Right lung (tissue), 5 donors: Measurements from ENCODE around the gene CEP43. TPM values are rescaled to one million over a fixed set of nuclear protein-coding genes. Genes with fewer than 3 reads are reported as not detected.

Experiments used
- DNase-seq, 2 donors: peaks; one replicate each; pipeline ENCODE4 v3.0.0-alpha.2; 2013
- polyA plus RNA-seq, 5 donors: library from polyadenylated mRNA; unstranded; fragments of 120-200 nt; gene quantifications; one replicate each; pipeline versions ENCODE4 v1.2.1 to v1.2.3, GENCODE V29; 2013; ENCODE audit warnings: inconsistent platforms in 1 of 5, low replicate concordance in 1 of 5; ENCODE audit not compliant: insufficient read length in 5 of 5, insufficient read depth in 1 of 5

The CEP43 gene
- polyA plus RNA-seq, 5 donors = 30.9 to 56.8 (median 48.0) TPM

DNA sequence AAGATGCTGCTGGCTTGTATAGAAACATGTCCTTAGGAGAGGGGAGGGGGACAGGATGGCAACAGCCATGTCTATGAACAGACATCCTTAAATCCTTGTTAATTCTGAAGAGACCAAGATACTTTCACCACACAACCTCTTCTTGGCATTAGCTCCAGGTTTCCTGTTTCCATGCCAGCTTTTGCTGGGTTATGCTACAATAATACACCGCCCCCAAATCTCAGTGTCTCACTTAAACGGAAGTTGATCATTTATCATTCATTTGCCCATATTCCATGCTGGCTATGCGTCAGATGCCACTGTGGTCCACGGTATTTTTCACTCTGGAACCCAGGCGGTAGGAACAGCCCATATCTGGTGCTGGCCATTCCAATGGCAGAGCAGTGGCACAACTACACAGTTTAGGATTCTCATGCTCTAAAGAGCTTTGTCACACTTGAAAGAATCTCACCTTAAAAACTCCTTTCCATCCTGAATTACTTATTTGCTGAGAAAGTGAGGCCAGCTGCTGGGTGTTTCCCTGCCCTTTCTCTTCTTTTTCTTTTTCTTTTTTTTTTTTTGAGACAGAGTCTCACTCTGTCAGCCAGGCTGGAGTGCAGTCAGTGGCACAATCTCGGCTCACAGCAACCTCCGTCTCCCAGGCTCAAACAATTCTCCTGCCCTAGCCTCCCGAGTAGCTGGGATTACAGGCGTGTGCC lies 39.1 kb upstream of the CEP43 start:
- DNase-seq = no peak

DNA sequence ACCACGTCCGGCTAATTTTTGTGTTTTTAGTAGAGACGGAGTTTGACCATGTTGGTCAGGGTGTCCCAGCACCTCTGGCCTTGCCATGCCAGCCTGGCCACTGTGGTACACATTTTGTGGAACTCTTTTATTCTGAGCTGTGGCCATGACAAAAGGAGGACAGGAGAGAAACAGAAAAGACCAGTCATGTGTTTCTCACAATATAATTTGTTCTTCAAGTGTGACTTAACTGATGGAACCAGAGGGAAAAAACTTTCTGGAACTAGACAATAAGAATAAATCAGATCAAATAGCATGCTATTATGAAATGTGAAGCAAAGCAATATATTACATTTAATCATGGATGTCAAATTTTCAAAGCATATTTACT lies 38.6 kb upstream of the CEP43 start:
- DNase-seq = no peak

DNA sequence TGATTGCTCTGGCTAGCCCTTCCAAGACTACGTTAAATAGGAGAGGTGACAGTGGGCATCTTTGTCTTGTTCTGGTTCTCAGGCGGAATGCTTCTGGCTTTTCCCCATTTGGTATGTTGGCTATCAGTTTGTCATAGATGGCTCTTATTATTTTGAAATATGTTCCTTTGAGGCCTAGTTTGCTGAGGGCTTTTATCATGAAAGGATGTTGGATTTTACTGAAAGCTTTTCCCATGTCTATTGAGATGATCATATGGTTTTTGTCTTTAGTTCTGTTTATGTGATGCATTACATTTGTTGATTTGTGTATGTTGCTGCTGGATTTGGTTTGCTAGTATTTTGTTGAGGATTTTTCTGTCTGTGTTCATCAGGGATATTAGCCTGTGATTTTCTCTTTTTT lies 32.9 kb upstream of the CEP43 start:
- DNase-seq = no peak

DNA sequence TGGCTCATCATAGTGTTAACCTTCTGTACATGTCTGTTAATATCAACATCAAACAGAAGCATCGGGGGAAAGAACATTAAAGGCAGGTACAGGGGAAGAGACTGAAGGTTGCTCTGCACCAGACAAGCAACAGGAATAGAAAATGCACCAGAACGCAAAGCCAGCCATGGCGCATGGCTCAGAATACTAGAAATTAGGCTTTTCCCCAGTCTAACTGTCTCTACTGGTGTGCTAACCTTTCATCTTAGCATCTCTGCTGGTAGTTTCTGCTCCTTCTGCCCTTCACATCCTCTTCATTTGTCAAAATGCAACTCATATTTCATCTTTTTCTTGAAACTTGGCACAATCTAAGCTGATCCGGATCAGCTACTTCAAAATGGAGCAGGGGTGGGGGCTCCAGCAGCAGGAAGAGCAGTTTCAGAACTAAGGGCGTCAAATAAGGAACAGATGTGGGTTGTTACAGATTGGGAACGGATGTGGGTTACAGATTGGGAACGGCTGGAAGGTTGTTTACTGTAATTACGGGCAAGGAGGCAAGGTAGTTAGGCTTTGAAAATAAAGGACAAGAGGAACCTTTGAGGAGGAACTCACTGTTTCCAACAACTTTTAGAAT lies 29.7 kb upstream of the CEP43 start:
- no peak for DNase-seq

DNA sequence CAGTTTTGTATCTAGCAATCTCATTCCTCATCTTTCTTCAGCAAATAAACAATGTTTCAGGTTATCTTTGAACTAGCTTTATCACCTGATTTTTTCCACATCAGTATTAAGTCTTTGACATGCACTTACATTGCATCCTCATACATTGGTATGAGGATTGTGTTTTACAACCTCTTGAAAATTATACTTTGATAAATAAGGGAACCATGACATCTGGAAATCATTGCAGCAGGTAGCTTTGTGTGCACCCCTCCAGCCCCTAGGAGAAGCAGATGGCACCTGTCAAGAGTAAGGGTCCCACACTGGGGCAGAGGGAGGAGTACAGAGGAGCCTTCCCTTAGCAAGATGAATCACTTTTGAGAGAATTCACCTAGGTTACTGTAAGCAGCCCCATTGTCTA lies 29.1 kb upstream of the CEP43 start:
- DNase-seq = no peak

DNA sequence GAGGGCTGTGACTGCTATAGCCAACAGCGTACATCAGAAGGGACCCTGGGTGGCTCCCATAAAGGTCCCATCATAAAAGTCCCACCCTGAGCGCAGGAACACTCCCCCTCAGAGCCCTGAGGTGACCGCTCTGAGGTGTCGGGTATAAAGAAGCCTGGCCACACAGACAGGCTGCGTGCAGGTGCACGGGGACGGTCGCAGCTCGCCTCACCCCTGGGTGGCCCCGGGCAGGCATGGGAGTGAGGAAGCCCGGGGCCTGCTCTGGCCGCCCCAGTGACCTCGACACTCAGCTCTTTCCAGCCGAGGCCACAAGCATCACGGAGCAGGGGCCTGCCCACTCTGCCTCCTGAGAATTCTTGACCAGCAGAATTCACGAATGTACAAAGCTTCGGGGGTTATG lies 28.4 kb upstream of the CEP43 start:
- no peak for DNase-seq

DNA sequence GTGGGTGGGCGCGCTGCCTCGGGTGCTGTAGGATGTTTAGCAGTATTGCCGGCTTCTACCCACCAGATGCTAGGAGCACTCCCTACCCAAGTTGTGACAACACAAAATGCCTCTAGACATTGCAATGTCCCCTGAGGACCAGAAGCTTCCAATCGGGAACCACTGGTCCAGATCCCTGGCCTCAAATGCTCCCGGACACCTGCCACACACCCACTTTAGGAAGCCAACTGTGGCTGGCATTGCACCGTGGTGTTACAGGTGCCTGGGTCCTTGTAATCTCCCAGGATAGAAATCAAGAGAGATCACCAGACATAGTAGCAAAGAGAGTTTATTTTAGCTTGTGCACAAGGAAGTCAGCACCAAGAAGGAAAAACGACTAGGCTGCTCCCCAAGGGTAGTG lies 27.9 kb upstream of the CEP43 start:
- no peak for DNase-seq

DNA sequence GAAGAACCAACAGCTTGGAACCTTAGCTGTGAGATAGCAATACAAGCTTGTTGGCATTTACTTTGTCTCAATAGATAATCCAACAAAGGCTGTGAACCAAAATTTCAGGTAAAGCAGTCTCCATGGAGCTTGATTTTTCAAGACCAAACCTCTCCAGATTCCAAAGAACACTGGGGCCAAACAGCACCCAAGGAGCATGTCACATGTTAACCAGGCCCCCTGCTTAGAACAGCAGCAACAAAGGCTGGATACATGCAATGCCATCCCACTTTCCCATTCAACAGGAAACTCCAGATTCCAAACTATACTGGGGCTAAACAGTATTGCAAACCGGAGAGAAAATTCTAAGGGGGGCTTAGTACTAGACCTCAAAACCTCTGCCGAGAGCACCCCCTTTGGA lies 27.1 kb upstream of the CEP43 start:
- DNase-seq = no peak

DNA sequence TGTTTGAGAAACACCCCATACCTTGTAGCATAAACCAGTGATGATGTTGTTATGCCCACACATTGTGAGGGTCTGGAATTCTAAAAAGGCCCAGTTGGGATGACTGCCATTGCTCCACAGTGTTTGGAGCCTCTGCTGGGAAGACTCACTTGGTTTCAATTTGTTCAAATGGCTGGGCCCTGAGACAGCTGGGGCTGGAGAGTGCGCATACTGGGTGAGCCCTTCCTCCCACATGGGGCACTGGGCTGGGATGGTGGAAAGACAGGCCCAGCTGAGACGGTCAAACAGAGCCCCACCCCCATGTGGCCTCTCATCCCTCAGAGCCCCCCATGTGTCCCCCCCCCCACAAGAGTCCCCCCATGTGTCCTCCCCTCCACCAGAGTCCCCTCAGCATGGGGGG lies 22.6 kb upstream of the CEP43 start:
- DNase-seq = no peak

DNA sequence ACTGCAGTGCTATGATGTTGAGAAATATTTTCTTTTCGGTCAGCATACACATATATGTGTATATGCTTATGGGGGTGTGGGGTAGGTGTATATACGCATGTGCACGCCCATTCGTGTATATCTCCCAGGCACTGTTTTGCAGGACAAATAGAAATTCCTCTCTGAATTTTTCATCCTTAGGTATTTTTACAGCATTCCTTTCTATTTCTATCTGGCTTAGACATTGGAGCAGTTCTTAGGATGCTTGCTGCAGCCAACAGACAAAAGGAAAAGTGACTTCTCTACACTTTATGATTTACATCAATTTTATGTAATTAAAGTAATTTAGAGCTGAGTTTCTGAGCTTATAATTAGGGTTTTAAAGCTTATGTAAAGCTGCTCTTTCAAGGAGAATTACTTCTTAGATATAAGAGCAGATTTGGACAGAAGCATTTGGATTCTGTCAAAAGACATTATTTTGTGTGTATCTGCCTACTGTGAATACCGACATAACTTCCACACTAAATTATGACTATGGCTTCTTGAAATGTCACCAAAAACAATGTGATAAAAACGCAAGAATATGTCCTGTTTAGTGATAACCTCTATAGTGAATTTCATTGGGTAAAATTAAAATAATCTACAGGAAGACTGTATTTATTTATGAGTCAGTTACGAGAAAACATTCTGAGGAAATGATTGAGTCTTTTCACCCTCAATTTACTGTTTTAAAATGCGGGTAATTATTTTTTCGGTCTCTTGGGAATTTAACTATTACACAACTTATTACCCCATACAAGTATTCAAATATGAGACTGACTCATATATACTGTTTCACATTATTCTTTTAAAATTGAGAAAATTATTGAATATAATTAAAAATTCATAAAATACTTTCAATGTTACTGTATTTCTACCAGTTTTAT lies 21.3 kb upstream of the CEP43 start:
- no peak for DNase-seq

DNA sequence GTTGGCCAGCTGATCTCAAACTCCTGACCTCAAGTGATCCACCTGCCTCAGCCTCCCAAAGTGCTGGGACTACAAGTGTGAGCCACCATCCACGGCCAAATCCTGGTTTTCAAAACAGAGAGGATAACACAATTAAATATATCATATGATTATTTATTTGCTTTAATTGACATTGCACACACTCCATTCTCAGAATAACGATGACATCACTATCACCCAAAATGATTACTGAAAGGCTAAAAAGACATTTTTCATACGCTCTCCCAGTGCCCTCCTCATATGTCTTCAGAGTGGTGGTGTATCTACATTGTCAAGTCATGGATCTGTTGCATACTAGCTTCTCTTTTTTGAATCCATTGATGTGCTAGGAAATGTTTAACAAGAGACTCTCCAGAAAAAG lies 18.5 kb upstream of the CEP43 start:
- DNase-seq = no peak

DNA sequence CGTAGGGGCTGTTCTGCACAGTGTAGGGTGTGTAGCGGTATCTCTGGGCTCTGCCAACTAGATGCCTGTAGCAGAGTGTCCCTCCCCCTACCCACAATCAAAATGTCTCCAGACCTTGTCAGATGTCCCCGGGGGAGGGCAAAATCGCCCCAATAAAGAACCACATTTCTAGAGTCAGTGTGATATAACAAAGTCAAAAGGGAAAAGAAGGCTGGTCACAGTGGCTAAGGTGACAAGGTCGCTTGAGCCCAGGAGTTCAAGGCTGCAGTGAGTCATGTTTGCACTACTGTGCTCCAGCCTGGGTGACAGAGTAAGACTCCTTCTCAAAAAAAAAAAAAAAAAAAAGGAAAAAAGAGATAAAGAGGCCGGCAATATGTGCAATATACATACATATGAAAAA lies 11.7 kb upstream of the CEP43 start:
- DNase-seq = no peak

DNA sequence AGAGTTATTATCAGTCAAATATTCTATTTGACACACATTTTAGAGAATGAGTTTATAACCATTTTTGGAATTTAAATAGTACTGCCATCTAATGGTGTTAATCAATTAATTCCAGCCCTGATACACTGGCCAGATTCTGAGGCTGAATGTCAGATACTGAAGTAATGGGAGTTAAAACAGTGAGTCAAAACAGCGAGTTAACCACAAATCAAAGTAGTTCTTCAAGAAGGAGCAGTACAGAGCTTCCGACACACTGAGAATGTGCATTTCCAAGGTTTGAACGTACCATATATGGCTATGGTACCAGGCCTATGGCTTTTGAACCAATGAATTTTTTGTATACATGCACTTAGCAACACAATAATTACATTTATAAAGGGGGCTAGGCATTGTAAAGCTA lies 11.3 kb upstream of the CEP43 start:
- DNase-seq = no peak

DNA sequence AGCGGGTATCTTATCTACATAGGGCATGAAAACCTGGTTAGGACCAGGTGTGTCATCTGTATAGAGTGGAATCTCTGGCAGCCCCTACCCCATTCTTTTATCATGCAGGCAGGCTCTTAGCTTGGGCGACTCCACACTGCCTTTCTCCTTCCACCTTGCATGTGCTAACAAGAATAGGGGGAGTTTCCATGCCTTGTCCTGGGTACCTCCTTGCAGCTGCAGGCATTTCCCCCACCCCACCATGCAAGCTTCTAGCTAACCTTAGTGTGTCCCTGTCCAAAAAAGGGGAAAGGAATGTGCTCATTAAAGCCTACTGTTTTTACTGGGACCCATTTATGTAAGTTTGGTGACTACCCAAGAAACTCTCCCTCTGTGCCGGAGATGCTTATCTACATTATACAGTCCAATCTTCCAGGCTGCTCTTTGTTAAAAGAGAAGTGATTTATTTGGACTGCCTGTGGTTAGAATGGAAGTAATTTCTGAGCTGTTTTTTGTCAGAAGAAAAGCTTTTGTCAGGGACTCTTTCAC lies 10.5 kb upstream of the CEP43 start:
- no peak for DNase-seq

DNA sequence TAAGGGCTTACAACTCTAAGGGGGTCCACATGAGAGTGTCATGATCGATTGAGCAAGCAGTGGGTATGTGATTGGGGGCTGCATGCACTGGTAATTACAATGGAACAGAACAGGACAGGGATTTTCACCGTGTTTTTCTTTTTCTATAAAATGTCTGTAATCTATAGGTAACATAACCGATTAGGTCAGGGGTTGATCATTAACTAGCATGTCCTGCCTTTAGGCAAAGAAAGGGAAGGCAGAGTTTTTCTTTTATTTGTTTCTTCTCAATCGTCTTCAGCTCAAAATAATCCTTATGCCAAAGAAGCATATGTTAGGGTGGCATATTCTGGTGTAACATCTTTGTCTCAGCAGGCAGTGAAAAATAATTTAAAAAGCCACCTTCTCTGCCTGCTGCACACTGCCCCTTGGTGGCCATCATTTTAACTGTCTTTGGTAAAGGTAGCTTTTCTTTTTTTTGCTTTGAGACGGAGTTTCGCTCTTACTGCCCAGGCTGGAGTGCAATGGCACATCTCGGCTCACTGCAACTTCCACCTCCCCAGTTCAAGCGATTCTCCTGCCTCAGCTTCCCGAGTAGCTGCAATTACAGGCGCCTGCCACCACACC lies 9.7 kb upstream of the CEP43 start:
- DNase-seq = no peak

DNA sequence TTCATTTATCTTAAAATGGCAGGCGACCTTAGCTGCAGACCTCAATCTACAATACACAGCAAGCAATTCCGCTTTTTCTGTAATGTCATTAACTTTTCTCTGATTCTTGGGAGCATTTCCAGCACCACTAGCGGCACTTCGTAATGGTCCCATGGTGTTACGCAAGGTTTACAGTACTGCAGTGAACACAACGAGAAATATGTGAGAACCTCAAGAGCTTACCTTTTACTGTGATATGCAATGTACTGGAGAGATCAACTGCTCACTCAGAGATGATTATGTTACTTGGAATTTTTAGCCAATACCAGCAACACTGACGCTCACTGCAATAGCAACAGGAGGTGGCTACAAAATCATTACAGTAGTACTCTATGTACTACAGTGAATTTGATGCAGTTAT lies 2.8 kb upstream of the CEP43 start:
- no peak for DNase-seq

DNA sequence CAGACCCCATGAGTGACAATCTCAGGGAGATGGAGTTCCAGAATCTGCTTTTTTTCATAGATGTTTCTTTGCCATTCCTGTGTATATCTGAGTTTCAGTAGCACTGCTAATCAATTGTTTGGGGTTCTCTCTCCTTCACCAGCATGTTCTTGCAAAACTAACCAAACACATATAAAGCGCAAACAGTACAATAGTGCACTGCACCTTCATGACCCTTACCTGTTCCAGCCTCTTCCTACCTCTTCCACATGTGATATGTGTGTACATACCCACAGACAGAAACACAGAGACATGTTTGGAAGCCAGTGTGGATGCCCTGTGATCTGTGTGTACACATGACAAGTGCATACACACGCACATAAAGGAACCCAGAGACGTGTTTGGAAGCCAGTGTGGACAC lies 1.8 kb upstream of the CEP43 start:
- no peak for DNase-seq

DNA sequence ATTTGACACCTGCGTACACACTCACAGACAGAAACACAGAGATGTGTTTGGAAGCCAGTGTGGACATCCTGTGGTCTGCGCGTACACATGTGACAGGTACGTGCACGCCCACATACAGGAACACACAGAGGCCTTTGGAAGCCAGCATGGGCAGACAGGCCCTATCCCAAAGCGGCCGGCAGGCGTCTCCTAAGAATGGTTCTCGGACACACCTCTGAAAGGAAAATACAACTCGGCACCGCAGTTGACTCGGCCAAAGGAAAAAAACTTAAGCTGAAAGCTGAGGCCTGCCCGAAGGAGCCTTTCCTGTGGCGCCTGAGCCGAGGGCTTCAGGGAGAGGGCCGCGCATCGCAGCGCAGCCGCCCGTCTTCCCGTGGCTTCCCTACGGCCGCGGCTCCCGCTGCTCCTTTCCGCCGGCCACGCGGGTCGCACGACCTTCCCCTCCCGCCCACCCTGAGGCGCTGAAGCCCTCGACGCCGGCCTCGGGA lies 1.4 kb upstream of the CEP43 start:
- peak; percentile 32 to 41 for DNase-seq

DNA sequence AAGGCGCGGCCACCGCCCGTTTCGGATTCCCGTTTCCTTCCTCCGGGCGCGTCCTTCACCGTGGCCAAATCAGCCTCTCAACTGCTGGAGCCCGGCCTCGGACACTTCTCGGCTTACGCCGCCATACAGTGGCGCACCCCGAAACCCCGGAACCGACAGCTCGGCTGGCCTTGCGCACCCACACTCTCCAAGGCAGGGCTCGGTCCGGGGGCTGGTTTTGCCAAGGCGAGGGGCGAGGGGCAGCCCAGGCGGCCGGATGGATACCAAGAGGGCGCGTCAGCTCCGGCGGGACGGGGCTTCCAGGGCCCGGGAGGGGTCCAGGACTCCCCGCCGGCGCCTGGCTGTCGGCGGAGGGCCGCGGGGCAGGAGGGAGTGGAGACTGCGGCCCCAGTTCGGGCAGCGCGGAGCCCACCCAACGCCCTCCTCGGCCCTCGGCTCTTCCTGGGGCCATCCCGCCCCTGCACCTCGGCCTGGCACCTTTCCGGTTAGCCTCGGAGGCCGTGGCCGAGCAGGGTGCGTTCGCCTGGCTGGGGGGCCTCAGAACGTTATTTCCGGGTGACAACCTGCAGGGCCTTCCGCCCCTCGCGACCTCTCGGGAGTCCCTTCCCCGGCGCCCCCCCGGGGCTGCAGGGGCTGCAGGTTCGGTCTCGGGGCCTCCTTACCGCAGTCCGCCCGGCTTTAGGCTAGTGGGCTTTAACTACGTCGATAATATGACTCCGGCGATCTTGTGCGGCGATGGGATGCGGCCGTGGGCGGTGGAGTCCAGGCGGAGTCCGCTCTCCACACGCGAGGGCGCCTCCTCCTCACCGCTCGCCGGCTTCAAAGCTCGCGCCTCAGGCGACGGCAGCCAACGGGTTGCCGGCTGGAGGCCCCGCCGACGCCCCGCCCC lies 697 bp upstream of the CEP43 start:
- peak in 1 of 2 donors; percentile 11 for DNase-seq

DNA sequence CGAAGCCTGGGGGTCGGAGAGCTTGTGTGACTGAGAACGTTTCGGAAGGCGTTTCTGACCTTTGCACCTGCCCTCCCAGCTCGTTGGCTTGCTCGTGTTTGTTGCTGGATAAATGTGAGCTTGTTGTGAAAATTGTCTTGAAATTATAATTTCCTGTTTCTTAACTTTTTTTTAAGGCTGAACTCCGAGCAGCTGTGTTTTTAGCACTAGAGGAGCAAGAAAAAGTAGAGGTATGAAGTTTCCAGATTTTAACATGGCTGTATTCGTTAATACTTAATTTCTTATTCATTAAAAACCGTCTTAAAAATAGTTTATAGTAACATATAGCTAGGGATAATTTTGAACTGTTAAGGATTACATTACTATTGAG lies 672 bp downstream of the CEP43 start:
- DNase-seq = peak in 1 of 2 donors; percentile 11

DNA sequence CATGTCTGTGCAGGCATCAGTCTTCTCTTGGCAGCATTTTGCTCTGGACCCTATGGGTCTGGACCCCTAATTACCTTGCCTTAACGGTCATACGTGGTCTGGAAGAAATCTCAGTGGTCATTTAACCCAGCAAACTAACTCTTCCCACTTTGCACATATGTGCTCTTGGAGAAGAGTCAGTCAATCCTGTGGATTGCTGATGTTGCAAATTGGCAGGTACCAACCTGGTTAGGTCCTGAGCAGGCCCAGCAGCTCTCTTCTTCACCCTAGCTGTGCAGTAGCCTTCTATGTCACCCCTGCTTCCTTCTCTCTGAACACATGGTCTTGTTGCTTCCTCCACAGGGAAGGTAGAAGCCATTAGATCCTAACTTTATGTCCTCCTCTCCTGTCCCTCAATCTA lies 1.6 kb downstream of the CEP43 start:
- no peak for DNase-seq
